SKM-1 (cell line): ENCODE results near the gene SYCE1.
"Not testable (repeated sequence)": the region's sequence is repeated elsewhere in the genome, so short reads cannot be mapped to it uniquely, and the experiment has no call there.

Experiments used
- DNase-seq: peaks from one replicate; lab custom pipeline; 2025; ENCODE audit not compliant: unreplicated experiment; lab: John Stamatoyannopoulos, UW

Gene SYCE1, protein sequence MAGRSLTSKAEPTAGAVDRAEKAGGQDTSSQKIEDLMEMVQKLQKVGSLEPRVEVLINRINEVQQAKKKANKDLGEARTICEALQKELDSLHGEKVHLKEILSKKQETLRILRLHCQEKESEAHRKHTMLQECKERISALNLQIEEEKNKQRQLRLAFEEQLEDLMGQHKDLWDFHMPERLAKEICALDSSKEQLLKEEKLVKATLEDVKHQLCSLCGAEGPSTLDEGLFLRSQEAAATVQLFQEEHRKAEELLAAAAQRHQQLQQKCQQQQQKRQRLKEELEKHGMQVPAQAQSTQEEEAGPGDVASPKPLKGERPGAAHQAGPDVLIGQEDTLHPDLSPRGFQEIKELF

DNA sequence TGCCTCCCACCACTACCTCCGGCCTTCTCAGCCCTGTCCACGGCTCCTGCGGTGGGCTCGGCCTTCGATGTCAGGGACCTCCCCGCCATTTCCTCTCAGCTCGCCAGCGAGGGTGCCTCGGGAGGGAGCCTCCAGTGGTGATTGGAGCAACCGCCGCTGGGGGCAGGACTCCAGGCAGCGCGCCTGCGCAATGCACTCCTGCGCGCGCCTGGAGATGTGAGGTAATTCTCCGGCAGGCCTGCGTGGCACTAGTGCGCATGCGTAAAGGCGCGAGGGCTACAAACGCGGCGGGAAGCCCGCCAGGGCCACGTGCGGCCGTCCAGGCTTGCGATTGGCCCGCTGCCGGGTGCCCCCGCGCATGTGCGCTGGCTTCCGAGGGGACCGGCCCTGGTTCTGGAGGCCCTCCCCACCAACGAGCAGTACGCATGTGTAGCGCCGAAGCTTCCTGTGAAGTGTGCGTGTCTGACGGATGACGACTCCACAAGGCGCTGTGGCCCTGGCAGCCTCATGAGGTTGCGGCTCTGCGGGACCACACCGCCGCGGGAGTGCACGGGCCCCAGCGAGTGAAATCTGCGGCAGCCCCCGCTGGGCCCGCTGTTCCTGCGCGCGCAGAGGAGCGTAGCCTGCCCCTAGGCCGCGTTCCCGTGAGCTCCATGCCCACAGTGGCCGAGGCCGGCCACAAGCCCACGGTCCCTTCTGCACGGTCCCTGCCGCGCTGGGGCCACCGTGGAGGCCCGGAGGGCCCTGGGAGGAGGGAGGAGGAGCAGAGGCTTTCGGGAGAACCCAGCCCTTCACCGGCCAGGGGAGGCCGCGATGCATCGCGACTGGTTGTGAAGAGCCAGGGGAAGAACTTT is at the start of gene SYCE1:
Gene SYCE1, minus strand, starts transcription at position 143 of the 854 bp plus-strand sequence. Its CDS starts 54 bp downstream, at position 89.
- no peak for DNase-seq

- no peak for DNase-seq
These were observed 49.6 kb upstream of the SYCE1 start for GRCh38 chr10:133614830-133615580.

DNA sequence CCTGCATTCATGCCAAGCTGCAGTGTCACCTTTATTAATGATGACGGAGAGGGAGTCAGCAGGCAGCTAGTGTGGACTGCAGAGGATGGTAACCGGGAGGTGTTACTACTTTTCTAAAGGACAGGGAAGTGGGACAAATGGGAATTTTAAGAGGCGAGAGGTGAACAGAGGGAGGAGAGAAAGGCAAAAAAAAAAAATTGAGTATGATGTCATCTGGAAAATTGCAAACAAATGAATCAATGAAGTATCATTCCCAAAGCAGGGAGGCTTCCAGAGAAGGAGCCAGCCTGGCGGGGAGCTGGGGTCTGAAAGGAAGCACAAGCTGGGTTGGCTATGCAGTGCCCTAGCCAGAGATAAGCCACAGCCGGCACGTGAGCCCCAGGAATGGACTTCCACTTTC is 48.3 kb upstream of the SYCE1 start:
- no peak for DNase-seq

DNA sequence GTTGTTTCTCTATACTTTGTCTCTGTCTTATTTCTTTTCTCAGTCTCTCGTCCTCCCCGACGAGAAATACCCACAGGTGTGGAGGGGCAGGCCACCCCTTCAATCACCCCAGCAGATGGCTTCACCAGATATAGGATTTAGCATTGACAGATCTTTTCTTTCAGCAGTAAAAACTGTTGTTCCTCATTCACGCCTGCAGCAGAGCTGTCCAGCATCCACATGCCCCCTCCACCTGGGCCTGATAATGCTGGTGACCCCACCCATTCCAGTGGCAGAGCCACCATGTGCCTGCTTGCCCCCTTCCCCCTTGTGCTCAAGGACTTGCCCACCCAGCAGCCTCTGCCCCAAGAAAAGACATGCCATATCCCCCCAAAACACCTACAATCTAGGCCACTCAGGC is 45.7 kb upstream of the SYCE1 start:
- DNase-seq = no peak

- no peak for DNase-seq
These were observed 43.5 kb upstream of the SYCE1 start for GRCh38 chr10:133608855-133609254.

- not testable (repeated sequence) for DNase-seq
These were observed 38.1 kb upstream of the SYCE1 start for GRCh38 chr10:133603434-133603833.

DNA sequence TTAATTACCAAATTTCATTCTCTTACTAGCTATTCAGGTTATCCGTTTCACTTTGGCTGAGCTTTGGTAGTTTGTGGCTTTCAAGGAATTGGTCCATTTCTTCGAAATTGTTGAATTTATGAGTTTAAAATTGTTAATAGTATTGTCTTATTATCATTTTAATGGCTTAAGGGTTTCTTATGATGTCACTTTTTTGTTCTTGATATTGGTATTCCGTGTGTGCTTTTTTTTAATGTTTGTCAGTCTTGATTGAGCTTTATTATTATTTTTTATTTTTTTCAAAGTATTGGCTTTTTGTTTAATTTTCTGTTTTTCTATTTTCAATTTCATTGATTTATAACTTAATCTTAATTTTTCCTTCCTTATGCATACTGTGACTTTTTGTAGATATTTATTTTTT is 35.3 kb upstream of the SYCE1 start:
- DNase-seq = no peak

- DNase-seq = not testable (repeated sequence)
These were observed 34.5 kb upstream of the SYCE1 start for GRCh38 chr10:133599869-133600268.

- DNase-seq = no peak
These were observed 27.3 kb upstream of the SYCE1 start for GRCh38 chr10:133592716-133593115.

DNA sequence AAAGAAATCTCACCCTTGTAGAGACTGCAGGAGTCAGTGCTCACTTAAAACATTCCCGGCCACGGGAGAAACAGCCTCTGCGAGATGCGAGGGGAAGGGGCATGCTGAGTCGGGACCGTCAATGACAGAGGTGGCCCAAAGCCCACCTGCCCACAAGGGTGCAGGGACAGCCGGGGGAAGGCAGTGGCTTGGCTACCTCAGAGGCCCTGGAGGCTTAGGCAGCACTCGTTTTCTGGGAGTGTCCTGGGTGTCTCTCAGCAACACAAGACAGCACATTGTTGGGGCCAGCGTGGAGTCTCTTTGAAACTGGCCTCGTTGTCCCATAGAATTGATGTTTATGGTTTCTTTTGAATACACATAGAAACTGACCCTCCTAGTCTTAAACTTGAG is 25.6 kb upstream of the SYCE1 start:
- no peak for DNase-seq

GRCh38 chr10:133590226-133590969 is 25.0 kb upstream of the SYCE1 start:
- no peak for DNase-seq

DNA sequence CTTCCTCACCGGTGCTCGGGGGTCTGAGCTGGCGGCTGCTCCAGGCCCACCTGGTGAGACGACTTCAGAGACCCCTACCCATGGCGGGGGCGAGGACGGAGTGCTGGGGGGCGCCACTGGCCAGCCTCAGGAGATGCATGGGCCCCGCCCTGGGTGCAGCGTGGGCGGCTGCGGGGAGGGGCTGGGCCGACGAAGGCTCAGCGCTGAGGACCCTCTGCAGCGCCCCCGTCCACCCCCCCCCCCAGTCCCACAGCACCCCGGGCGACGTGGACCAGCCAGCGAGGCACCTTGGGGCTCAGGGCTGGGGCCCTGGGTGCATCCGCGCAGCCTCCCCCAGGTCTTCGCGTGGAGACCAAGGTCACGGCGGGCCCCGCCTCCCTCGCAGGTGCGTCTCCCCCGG is 11.7 kb upstream of the SYCE1 start:
- not testable (repeated sequence) for DNase-seq

DNA sequence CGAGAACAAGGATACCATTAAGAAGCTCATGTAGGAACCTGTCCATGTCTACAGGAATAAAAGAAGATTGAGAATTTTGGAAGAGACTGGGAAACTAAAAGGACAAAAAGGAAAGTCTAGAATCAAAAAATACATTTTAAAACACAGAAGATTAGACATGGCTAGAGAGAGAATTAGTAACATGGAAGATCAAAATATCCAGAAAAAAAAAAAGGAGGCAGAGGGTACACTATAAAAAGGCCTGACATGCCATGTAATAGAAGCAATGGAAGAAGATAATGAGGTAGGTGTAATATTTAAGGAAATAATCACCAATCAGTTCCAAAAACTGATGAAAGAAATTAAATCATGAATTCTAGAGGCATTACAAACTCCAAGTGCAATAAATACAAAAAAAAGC is 8.1 kb upstream of the SYCE1 start:
- not testable (repeated sequence) for DNase-seq

DNA sequence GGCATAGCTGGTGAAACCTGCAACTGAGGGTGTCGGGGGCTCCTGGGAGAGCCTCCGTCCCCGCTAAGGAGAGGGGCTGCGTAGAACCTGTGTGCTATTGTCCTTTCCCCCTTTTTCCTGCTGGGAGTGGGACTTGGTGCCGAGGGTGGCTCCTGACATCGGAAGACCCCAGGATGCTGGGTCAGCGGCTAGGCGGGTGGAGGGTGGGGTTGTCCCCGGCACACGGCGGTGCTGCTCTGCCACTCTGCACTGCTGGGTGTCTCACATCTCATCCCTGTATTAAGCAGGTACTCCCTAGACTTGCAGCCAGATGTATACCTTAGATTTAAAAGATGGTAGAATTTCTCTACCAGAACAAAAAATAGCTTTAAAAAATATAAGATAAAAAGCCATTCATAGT is 6.7 kb upstream of the SYCE1 start:
- DNase-seq = not testable (repeated sequence)

DNA sequence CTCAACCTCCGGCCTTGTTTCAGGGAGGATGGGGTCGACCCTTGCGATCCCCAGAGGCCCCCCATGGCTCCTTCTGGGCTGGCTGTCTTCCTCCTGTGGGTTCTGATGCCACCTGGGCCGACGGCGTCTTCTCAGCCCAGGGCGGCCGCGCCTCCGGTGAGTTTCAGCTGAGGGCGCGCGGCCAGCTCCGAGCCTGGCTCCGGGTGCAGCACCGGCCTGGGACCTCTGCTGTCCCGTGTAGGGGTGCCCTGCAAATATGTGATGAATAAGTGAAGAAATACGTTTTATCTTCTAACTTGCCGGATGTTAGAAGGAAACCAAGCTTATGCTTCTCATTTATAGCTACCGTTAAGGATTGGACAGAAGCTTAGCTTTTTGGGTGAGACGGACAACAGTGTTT is 4.4 kb upstream of the SYCE1 start:
- DNase-seq = not testable (repeated sequence)

GRCh38 chr10:133568831-133569527 is 3.6 kb upstream of the SYCE1 start:
- not testable (repeated sequence) for DNase-seq

DNA sequence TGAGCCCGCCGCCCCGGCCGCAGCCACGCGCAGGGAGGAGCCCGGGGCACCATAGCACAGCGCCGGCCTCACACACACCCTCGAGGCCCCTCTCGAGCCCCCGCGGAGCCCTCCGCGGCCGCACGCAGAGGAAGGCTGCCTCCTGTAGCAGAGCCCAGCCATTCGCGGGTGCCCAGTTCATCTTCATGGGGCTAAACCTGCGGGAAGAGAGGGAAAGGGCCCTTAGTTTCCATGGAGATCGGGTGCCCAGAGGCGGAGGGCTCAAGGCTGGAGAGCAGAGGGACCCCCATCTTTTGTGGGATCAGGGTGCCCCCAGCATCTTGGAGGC is 2.9 kb upstream of the SYCE1 start:
- no peak for DNase-seq

DNA sequence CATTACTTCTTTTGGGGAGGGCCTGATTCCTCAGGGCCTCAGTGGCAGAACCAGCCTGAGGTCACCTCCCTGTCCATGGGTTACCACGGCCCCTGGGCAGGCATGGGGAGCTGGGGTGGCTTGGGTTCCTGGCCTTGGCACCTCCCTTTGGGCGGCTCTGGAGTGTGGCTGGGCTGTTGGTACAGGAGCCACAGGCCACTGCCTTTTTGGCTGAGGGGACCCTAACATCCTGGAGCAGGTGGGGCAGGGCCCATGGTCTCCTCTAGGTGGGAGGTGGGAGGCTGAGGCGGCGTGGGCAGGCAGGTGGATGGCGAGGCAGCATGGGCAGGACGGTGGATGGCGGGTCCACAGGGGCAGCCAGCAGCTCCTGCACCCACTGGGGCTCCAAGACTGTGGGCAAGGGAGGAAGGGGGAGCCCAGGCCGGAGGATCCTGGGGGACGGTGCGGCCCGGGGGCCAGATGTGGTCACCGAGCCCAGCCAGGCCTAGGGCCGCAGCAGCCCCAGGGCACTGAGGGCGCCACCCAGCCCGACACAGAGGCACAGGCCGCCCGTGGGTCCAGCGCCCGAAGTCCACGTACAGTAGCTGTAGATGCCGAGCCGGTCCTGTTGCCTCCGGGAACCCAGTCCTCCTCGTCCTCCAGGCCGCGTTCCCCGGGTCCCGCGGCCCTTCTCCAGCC is 2.4 kb upstream of the SYCE1 start:
- DNase-seq = no peak

DNA sequence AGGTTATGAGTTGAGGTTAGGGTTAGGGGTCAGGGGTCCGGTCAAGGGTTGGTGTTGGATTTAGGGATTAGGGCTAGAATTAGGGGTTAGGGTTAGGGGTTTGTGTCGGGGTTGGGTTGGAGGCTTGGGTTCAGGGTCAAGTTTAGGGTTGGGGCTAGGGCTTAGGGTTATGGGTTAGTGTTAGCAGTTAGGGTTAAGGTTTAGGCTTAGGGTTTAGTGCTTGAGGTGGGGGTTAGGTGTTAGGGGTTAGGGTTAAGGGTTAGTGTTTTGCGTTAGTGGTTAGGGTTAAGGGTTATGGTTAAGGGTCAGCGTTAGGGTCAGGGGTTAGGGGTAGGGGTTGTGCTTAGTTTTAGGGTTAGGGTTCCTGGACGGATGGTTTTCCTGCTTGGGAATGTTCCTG is 1.7 kb upstream of the SYCE1 start:
- DNase-seq = no peak

- DNase-seq = no peak
These were observed 567 bp downstream of the SYCE1 start for GRCh38 chr10:133564816-133565215.
